GM23338 (cell line): Measurements from ENCODE around the gene CST3. TPM values are rescaled to one million over a fixed set of nuclear protein-coding genes. Genes with fewer than 3 reads are reported as not detected.

Experiments
- ATAC-seq: fragments of 200-7000 bp; cut with Tn5 transposase; 3 replicates; pipeline ENCODE4 v1.9.1; 2020
- DNase-seq: peaks from one replicate; pipeline ENCODE4 v3.0.0-alpha.2; 2015; ENCODE audit warnings: low spot score
- H2AFZ ChIP-seq: fragments of 200-600 bp; sonication (generic); 2 replicates; pipeline ENCODE4 v1.8.0; 2016; ENCODE audit warnings: antibody characterized with exemption, mild to moderate bottlenecking, moderate library complexity
- H3F3A ChIP-seq: fragments of 200-600 bp; sonication (generic); replicated peaks from 2 replicates; pipeline ENCODE4 v1.8.0; 2017; ENCODE audit warnings: antibody characterized with exemption, mixed run types, low read depth
- H3K27ac ChIP-seq: fragments of 200-600 bp; sonication (generic); 2 replicates; pipeline ENCODE4 v1.6.1; 2016; ENCODE audit warnings: low read depth
- H3K27me3 ChIP-seq: fragments of 200-600 bp; sonication (generic); 2 replicates; pipeline ENCODE4 v1.8.0; 2016; ENCODE audit warnings: mild to moderate bottlenecking, mixed run types, moderate library complexity; ENCODE audit not compliant: insufficient read depth
- H3K36me3 ChIP-seq: fragments of 200-600 bp; sonication (generic); 2 replicates; pipeline ENCODE4 v1.8.0; 2016; ENCODE audit warnings: mild to moderate bottlenecking; ENCODE audit not compliant: insufficient read depth
- H3K4me1 ChIP-seq: fragments of 200-600 bp; sonication (generic); 2 replicates; pipeline ENCODE4 v1.8.0; 2016; ENCODE audit warnings: mild to moderate bottlenecking, moderate library complexity; ENCODE audit not compliant: insufficient read depth
- H3K4me2 ChIP-seq: fragments of 200-600 bp; sonication (generic); 2 replicates; pipeline ENCODE4 v1.7.1; 2017; ENCODE audit warnings: mixed run types
- H3K4me3 ChIP-seq: fragments of 200-600 bp; sonication (generic); 2 replicates; pipeline ENCODE4 v1.6.1; 2016; ENCODE audit warnings: mixed run types
- H3K79me2 ChIP-seq: fragments of 200-600 bp; sonication (generic); replicated peaks from 2 replicates; pipeline ENCODE4 v1.8.0; 2017; ENCODE audit warnings: mild to moderate bottlenecking; ENCODE audit not compliant: insufficient read depth
- H3K9me2 ChIP-seq: fragments of 200-600 bp; sonication (generic); 2 replicates; pipeline ENCODE4 v1.8.0; 2017; ENCODE audit not compliant: insufficient read depth
- H4K20me1 ChIP-seq: fragments of 200-600 bp; sonication (generic); replicated peaks from 2 replicates; pipeline ENCODE4 v1.8.0; 2017; ENCODE audit warnings: mild to moderate bottlenecking; ENCODE audit not compliant: insufficient read depth
- H3K27ac Mint-ChIP-seq: 2 replicates; pipeline ENCODE4 v1.8.0; 2020; ENCODE audit warnings: inconsistent platforms, mild to moderate bottlenecking, moderate library complexity, mixed read lengths
- H3K27me3 Mint-ChIP-seq: 3 replicates; pipeline ENCODE4 v1.8.0; 2022; ENCODE audit warnings: low read depth, mild to moderate bottlenecking, moderate library complexity, mixed read lengths, inconsistent platforms; ENCODE audit not compliant: insufficient read depth, poor library complexity
- H3K36me3 Mint-ChIP-seq: 3 replicates; pipeline ENCODE4 v1.8.0; 2021; ENCODE audit warnings: low read depth, mild to moderate bottlenecking, inconsistent platforms, moderate library complexity, mixed read lengths
- H3K4me1 Mint-ChIP-seq: 3 replicates; pipeline ENCODE4 v1.8.0; 2020; ENCODE audit warnings: mild to moderate bottlenecking, inconsistent platforms, mixed read lengths
- H3K4me3 Mint-ChIP-seq: 3 replicates; pipeline ENCODE4 v1.8.0; 2021; ENCODE audit warnings: moderate library complexity, mild to moderate bottlenecking, inconsistent platforms, mixed read lengths
- H3K9me3 Mint-ChIP-seq: 3 replicates; pipeline ENCODE4 v1.8.0; 2020; ENCODE audit warnings: moderate library complexity, mild to moderate bottlenecking, inconsistent platforms, mixed read lengths
- CREB1 ChIP-seq: fragments of 250-450 bp; sonication (Bioruptor Pico); IDR thresholded peaks from 2 replicates; pipeline ENCODE4 v1.5.0; 2020; ENCODE audit warnings: low read depth, mild to moderate bottlenecking, moderate library complexity
- CTCF ChIP-seq, 2 experiments: fragments of 200-600 bp in 1 of 2; sonication (generic) in 1 of 2; conservative IDR thresholded peaks; 2 replicates each; pipeline versions ENCODE4 v1.5.1 to v1.6.1; 2016 to 2017; ENCODE audit warnings: antibody characterized with exemption in 2 of 2, low read depth in 2 of 2, mild to moderate bottlenecking in 2 of 2, moderate library complexity in 1 of 2
- ETS1 ChIP-seq: IDR thresholded peaks from 2 replicates; pipeline ENCODE4 v1.6.1; 2016; ENCODE audit warnings: antibody characterized with exemption
- EZH2 ChIP-seq: fragments of 200-600 bp; sonication (generic); IDR thresholded peaks from one replicate; pipeline ENCODE4 v1.8.0; 2017; ENCODE audit warnings: antibody characterized with exemption, mild to moderate bottlenecking, low read depth; ENCODE audit not compliant: unreplicated experiment
- EZH2phosphoT487 ChIP-seq: fragments of 200-600 bp; sonication (generic); IDR thresholded peaks from one replicate; pipeline ENCODE4 v1.8.1; 2018; ENCODE audit warnings: antibody characterized with exemption; ENCODE audit not compliant: unreplicated experiment
- JUNB ChIP-seq: IDR thresholded peaks from one replicate; pipeline ENCODE4 v1.6.1; 2016; ENCODE audit warnings: antibody characterized with exemption; ENCODE audit not compliant: unreplicated experiment
- POLR2AphosphoS5 ChIP-seq: IDR thresholded peaks from 2 replicates; pipeline ENCODE4 v1.6.1; 2016; ENCODE audit warnings: antibody characterized with exemption, low read depth
- STAT1 ChIP-seq: IDR thresholded peaks from one replicate; pipeline ENCODE4 v1.6.1; 2016; ENCODE audit warnings: antibody characterized with exemption; ENCODE audit not compliant: unreplicated experiment
- ZNF114 ChIP-seq: fragments of 250-450 bp; sonication (Bioruptor Pico); IDR thresholded peaks from 2 replicates; pipeline ENCODE4 v1.5.0; 2020; ENCODE audit warnings: mild to moderate bottlenecking, moderate library complexity
- ZNF331 ChIP-seq: fragments of 250-450 bp; sonication (Bioruptor Pico); IDR thresholded peaks from 2 replicates; pipeline ENCODE4 v1.5.0; 2020; ENCODE audit warnings: low read depth, mild to moderate bottlenecking, moderate library complexity
- ZNF462 ChIP-seq: fragments of 250-450 bp; sonication (Bioruptor Pico); IDR thresholded peaks from 2 replicates; pipeline ENCODE4 v1.5.0; 2020; ENCODE audit warnings: mild to moderate bottlenecking, moderate library complexity
- polyA plus RNA-seq: library from polyadenylated mRNA; unstranded; fragments of >200 nt; fragmentation: Nextera tagmentation; extraction: Ambion mirVana; gene quantifications from 2 replicates; pipeline ENCODE4 v1.2.1, GENCODE V29; 2016
- total RNA-seq: library from RNA; depleted of rRNA; stranded (reverse); fragments of >200 nt; shearing (Covaris generic); gene quantifications from 2 replicates; pipeline ENCODE4 v1.2.3, GENCODE V29; 2014

Gene CST3
- total and polyA plus RNA-seq, 2 experiments from 2014 or later, result 51.8 to 71.5 TPM

- no peak for ATAC-seq
Measured at GRCh38 chr20:23613676-23614075, 24.1 kb downstream of the CST3 start.

GRCh38 chr20:23612396-23612795 is 25.4 kb downstream of the CST3 start:
- no peaks in the 10 kb centered on the region for H3K27me3 ChIP-seq
- no peaks in the 10 kb centered on the region for H3F3A ChIP-seq
- no peaks in the 10 kb centered on the region for H3K9me2 ChIP-seq
- H2AFZ ChIP-seq, result no peak overlapping the region
- H4K20me1 ChIP-seq, result no peaks in the 10 kb centered on the region
- no peaks in the 10 kb centered on the region for H3K36me3 ChIP-seq
- Mint-ChIP-seq H3K36me3 (no peaks in the 10 kb centered on the region), H3K27me3 (peaks cover 2% of the 10 kb centered on the region), H3K9me3 (no peaks in the 10 kb centered on the region), H3K4me1 (peaks cover 14% of the 10 kb centered on the region), H3K4me3 (no peak overlapping the region), H3K27ac (no peak overlapping the region)
- H3K4me2 ChIP-seq, result no peak overlapping the region
- ATAC-seq (no peak), DNase-seq (no peak)
- no peak overlapping the region for H3K27ac ChIP-seq
- no peaks in the 10 kb centered on the region for H3K79me2 ChIP-seq
- H3K4me1 ChIP-seq, result peaks cover 6% of the 10 kb centered on the region; the same call in 1 of the 2 replicates
- H3K4me3 ChIP-seq, result no peak overlapping the region
- TF ChIP-seq ETS1 (no peak), STAT1 (no peak), ZNF114 (CRISPR knock-in tag) (no peak), ZNF462 (CRISPR knock-in tag) (no peak), EZH2 (no peak), CTCF (conservative IDR thresholded peaks at IDR 0.05; ENCODE audit: low read depth in 2 of 2) (no peak), CREB1 (CRISPR knock-in tag) (no peak), JUNB (no peak)

More at GRCh38 chr20:23613676-23614075, 24.1 kb downstream of the CST3 start:
- Histone ChIP-seq H3F3A (no peaks in the 10 kb centered on the region), H2AFZ (no peak overlapping the region), H3K27ac (no peak overlapping the region), H3K79me2 (no peaks in the 10 kb centered on the region), H3K4me2 (no peak overlapping the region), H3K9me2 (no peaks in the 10 kb centered on the region), H3K4me1 (peaks cover 6% of the 10 kb centered on the region; the same call in 1 of the 2 replicates), H3K27me3 (no peaks in the 10 kb centered on the region), H3K36me3 (no peaks in the 10 kb centered on the region), H4K20me1 (no peaks in the 10 kb centered on the region), H3K4me3 (no peak overlapping the region)
- Mint-ChIP-seq H3K4me1 (peaks cover 12% of the 10 kb centered on the region), H3K36me3 (no peaks in the 10 kb centered on the region), H3K27ac (no peak overlapping the region), H3K9me3 (no peaks in the 10 kb centered on the region), H3K4me3 (no peak overlapping the region), H3K27me3 (peaks cover 2% of the 10 kb centered on the region)
- DNase-seq, result no peak
- TF ChIP-seq ZNF331 (CRISPR knock-in tag) (no peak), STAT1 (no peak), EZH2phosphoT487 (no peak), CREB1 (CRISPR knock-in tag) (no peak), ETS1 (no peak), POLR2AphosphoS5 (no peak)
